Activated T-cell treated with anti-CD3 and anti-CD28 coated beads, Interleukin-2, amount 50 U/mL, for 24 hours (primary cell): ENCODE results near the gene MS4A8.

Experiments
- DNase-seq: peaks from one replicate; pipeline ENCODE4 v3.0.0-alpha.2; 2020
- H3K27ac Mint-ChIP-seq: 2 replicates; pipeline ENCODE4 v1.8.0; 2020; ENCODE audit warnings: mild to moderate bottlenecking, mixed read lengths
- H3K27me3 Mint-ChIP-seq: 2 replicates; pipeline ENCODE4 v1.8.0; 2020; ENCODE audit warnings: mixed read lengths
- H3K36me3 Mint-ChIP-seq: 2 replicates; pipeline ENCODE4 v1.8.0; 2020; ENCODE audit warnings: low read depth, mixed read lengths
- H3K4me1 Mint-ChIP-seq: 2 replicates; pipeline ENCODE4 v1.8.0; 2020; ENCODE audit warnings: low read depth, mixed read lengths
- H3K4me3 Mint-ChIP-seq: 2 replicates; pipeline ENCODE4 v1.8.0; 2020; ENCODE audit warnings: mild to moderate bottlenecking, moderate library complexity, mixed read lengths
- H3K9me3 Mint-ChIP-seq: 2 replicates; pipeline ENCODE4 v1.8.0; 2020; ENCODE audit warnings: mixed read lengths

MS4A8 gene

GRCh38 chr11:60764879-60765278 is 65.5 kb downstream of the MS4A8 start:
- Mint-ChIP-seq H3K4me3 (no peak overlapping the region), H3K4me1 (no peaks in the 10 kb centered on the region), H3K9me3 (no peaks in the 10 kb centered on the region), H3K36me3 (no peaks in the 10 kb centered on the region), H3K27ac (no peak overlapping the region), H3K27me3 (peaks cover 36% of the 10 kb centered on the region)
- DNase-seq = no peak

GRCh38 chr11:60765355-60765754 is 65.9 kb downstream of the MS4A8 start:
- Mint-ChIP-seq H3K4me1 (no peaks in the 10 kb centered on the region), H3K27ac (no peak overlapping the region), H3K9me3 (no peaks in the 10 kb centered on the region), H3K36me3 (no peaks in the 10 kb centered on the region), H3K4me3 (no peak overlapping the region), H3K27me3 (peaks cover 32% of the 10 kb centered on the region)
- no peak for DNase-seq
